Kidney (tissue), 14 donors: ENCODE data around the gene EIF2B2. TPM values are rescaled to one million over a fixed set of nuclear protein-coding genes. Genes with fewer than 3 reads are reported as not detected.

Experiments used
- DNase-seq, 5 donors: peaks; one replicate each; pipeline ENCODE4 v3.0.0-alpha.2; 2013 to 2020
- FAIRE-seq: peaks from 2 replicates; lab custom pipeline; 2012; peaks lifted over from hg19 to GRCh38; lab: Jason Lieb, UNC
- H3K27ac ChIP-seq, 2 donors: one replicate each; pipeline ENCODE4 v1.7.0; 2013; ENCODE audit warnings: low read depth in 2 of 2, low read length in 2 of 2, inconsistent platforms in 1 of 2
- H3K27me3 ChIP-seq: one replicate; pipeline ENCODE4 v1.7.1; 2013; ENCODE audit warnings: low read length, inconsistent platforms; ENCODE audit not compliant: control insufficient read depth, insufficient read depth
- H3K36me3 ChIP-seq, 3 donors: one replicate each; pipeline versions ENCODE4 v1.7.0 to v1.7.1; 2013; ENCODE audit warnings: low read length in 3 of 3, control low read depth in 1 of 3, inconsistent platforms in 1 of 3; ENCODE audit not compliant: insufficient read depth in 3 of 3, control insufficient read depth in 2 of 3
- H3K4me1 ChIP-seq, 3 donors: one replicate each; pipeline versions ENCODE4 v1.7.0 to v1.7.1; 2013; ENCODE audit warnings: low read length in 3 of 3, inconsistent platforms in 1 of 3, low read depth in 1 of 3; ENCODE audit not compliant: control insufficient read depth in 2 of 3, insufficient read depth in 2 of 3
- H3K4me3 ChIP-seq, 3 donors: one replicate each; pipeline versions ENCODE4 v1.7.0 to v1.8.1; 2013; ENCODE audit warnings: low read length in 3 of 3, control low read depth in 1 of 3, inconsistent platforms in 1 of 3
- H3K9ac ChIP-seq, 3 donors: one replicate each; pipeline versions ENCODE4 v1.7.0 to v1.7.1; 2013; ENCODE audit warnings: low read length in 3 of 3, control low read depth in 1 of 3, inconsistent platforms in 1 of 3
- H3K9me3 ChIP-seq, 3 donors: one replicate each; pipeline versions ENCODE4 v1.7.0 to v1.7.1; 2013; ENCODE audit warnings: low read length in 3 of 3, control low read depth in 1 of 3, inconsistent platforms in 1 of 3; ENCODE audit not compliant: control insufficient read depth in 2 of 3, insufficient read depth in 1 of 3
- intact Hi-C: fragments of 100-400 bp; cut with DNase I; formaldehyde crosslinking; loops from one replicate; pipeline ENCODE4 v1.11.1; 2022
- polyA plus RNA-seq: library from polyadenylated mRNA; stranded (reverse); fragments of 350-450 nt; fragmentation: Illumina TruSeq; extraction: RNeasy Lipid Tissue Mini Kit (QIAGEN cat#74804); gene quantifications from one replicate; pipeline ENCODE4 v1.2.3, GENCODE V29; 2014; ENCODE audit warnings: low read depth, low replicate concordance; ENCODE audit not compliant: insufficient read depth
- total RNA-seq: library from RNA; stranded (reverse); fragmentation: NEBNext Ultra II Directional; extraction: Animal tissue kit (Norgen Biotek cat#: 25700); gene quantifications from one replicate; pipeline ENCODE4 v1.2.1, GENCODE V29; 2021
- TF ChIP-seq, protein P1 (sequence below): IDR thresholded peaks from 3 replicates; pipeline ENCODE4 v1.5.1; 2012; ENCODE audit warnings: mild to moderate bottlenecking, moderate library complexity, borderline replicate concordance; ENCODE audit not compliant: insufficient read depth; ENCODE audit errors: extremely low read depth
- donor health status: control.
- donor health status: control.
- donor health status: control.
- donor health status: control.
- donor health status: control.
- donor health status: DM: yes; HTN: yes; CAD: no.
- donor health status: Normal renal cell carcinoma (clear cell type).

Gene EIF2B2
- total and polyA plus RNA-seq, 2 donors from 2014 or later = 44.0 to 60.6 TPM

DNA sequence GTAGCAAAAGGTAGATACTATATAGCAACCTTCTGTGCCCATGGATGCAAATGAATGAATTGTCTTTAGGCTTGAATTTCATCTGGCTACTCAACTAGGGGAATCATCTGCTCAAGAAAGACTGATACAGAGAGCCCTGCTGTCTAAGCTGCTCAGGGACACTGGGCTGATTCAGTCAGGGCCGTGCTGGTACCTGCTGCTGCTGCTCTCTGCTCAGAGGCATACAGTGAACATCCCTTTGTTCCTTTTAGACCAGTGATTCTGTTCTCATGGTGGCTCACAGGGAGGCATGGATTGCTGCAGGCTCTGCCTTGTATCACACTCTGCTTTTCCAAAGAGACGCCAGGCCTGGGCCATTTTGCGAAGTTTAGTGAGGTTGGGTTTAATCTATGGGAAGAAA lies 14.1 kb downstream of the EIF2B2 start:
- intact Hi-C loops = no loop called here
- H3K27ac ChIP-seq = no peak overlapping the region
- H3K4me1 ChIP-seq = peaks cover 0 to 7% (median 2%) of the 10 kb centered on the region in 3 donors
- no peak overlapping the region for H3K4me3 ChIP-seq
- H3K27me3 ChIP-seq = no peaks in the 10 kb centered on the region
- DNase-seq (no peak), FAIRE-seq (no peak)
- H3K9ac ChIP-seq = no peak overlapping the region
- peaks cover 9 to 57% (median 21%) of the 10 kb centered on the region in 3 donors for H3K36me3 ChIP-seq
- TF ChIP-seq, protein P1, sequence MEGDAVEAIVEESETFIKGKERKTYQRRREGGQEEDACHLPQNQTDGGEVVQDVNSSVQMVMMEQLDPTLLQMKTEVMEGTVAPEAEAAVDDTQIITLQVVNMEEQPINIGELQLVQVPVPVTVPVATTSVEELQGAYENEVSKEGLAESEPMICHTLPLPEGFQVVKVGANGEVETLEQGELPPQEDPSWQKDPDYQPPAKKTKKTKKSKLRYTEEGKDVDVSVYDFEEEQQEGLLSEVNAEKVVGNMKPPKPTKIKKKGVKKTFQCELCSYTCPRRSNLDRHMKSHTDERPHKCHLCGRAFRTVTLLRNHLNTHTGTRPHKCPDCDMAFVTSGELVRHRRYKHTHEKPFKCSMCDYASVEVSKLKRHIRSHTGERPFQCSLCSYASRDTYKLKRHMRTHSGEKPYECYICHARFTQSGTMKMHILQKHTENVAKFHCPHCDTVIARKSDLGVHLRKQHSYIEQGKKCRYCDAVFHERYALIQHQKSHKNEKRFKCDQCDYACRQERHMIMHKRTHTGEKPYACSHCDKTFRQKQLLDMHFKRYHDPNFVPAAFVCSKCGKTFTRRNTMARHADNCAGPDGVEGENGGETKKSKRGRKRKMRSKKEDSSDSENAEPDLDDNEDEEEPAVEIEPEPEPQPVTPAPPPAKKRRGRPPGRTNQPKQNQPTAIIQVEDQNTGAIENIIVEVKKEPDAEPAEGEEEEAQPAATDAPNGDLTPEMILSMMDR = no peak
- no peaks in the 10 kb centered on the region for H3K9me3 ChIP-seq

DNA sequence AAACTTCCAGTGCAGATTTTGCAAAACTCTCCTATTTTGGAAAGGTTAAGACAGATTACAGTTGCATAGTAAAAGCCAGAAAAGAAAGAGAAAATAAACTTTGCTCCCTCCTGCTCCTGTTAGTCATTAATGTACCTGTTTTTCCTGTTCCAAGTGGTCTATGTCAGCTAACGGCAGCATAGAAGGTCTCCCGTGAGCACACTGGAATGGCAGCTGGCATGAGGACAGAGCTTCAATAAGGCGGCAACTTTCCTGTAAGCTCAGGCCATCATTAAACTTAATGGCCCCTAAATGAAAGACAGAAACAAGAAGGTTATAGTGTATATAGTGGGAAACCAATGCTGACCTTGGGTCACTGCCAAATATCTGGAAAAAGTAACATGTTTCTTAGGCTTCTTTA lies 16.0 kb downstream of the EIF2B2 start:
- Histone ChIP-seq H3K27me3 (no peaks in the 10 kb centered on the region), H3K9me3 (no peaks in the 10 kb centered on the region), H3K9ac (no peak overlapping the region), H3K4me3 (peak overlapping the region in 2 of 3 donors; percentile 3 to 5), H3K36me3 (peaks cover 9 to 61% (median 20%) of the 10 kb centered on the region in 3 donors), H3K4me1 (peaks cover 0 to 7% (median 2%) of the 10 kb centered on the region in 3 donors), H3K27ac (peak overlapping the region; percentile 9 to 68)
- TF ChIP-seq, protein P1 = no peak
- DNase-seq (peak in 3 of 5 donors; percentile 49 to 82 (median 81)), FAIRE-seq (peak; percentile 11)
- intact Hi-C loops = no loop called here

DNA sequence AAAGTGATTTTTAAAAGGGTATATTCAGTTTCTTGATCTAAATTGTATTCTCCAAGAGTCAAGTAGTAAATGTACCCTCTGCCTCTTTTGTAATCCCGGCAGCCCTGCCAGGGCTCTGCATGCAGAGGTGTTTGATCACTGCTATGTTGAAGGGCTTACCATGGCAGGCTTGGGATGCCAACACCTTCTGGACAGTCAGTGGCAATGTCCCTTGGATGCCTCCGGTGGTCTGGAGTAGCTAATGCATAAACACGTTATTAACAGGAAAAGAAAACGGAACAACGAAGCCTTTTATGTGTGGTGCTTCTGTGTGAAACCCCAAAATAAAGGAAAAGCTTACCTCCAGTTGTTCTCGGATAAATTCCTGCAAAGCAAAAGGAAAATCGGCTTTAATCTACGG lies 19.9 kb downstream of the EIF2B2 start:
- Histone ChIP-seq H3K4me1 (peaks cover 0 to 7% (median 2%) of the 10 kb centered on the region in 3 donors), H3K9me3 (no peaks in the 10 kb centered on the region), H3K36me3 (peaks cover 3 to 39% (median 20%) of the 10 kb centered on the region in 3 donors), H3K4me3 (no peak overlapping the region), H3K27me3 (no peaks in the 10 kb centered on the region), H3K27ac (no peak overlapping the region), H3K9ac (no peak overlapping the region)
- intact Hi-C loops = no loop called here
- FAIRE-seq (no peak), DNase-seq (peak in 1 of 5 donors; percentile 18)
- TF ChIP-seq, protein P1 = no peak

DNA sequence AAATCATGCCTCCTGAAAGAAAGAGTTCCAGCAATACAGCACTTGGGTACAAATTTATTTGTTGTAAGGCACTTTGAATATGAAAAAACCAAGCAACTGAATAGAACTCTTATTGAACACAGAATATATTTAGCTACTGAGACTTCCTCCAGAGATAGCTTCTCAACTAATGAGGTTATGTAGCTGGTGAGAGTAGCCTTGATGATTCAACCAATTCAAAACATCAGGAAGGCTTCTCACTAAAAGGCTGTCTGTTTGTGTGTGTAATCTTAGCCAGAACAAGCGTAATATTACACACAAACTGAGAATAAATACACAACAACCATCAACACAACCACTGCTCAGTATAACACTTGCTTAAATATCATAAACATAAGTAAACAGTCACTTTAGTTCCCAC lies 20.4 kb downstream of the EIF2B2 start:
- FAIRE-seq (no peak), DNase-seq (no peak)
- Histone ChIP-seq H3K4me3 (no peak overlapping the region), H3K4me1 (peaks cover 0 to 5% (median 1%) of the 10 kb centered on the region in 3 donors), H3K27ac (no peak overlapping the region), H3K27me3 (no peaks in the 10 kb centered on the region), H3K9me3 (no peaks in the 10 kb centered on the region), H3K9ac (no peak overlapping the region), H3K36me3 (peaks cover 3 to 34% (median 19%) of the 10 kb centered on the region in 3 donors)
- TF ChIP-seq, protein P1 = no peak
- intact Hi-C loops = no loop called here
